ENCODE data around the gene PYGB. TPM values are rescaled to one million over a fixed set of nuclear protein-coding genes. Genes with fewer than 3 reads are reported as not detected.

PYGB gene
- total RNA-seq, 2 donors from 2014 or later = 231 to 261 TPM

GRCh38 chr20:25242231-25242630 is 5.7 kb upstream of the PYGB start:
- 89% methylated on average over 10 of the region's 10 CpGs for WGBS
- no peak for DNase-seq (ENCODE audit: low spot score)

DNA sequence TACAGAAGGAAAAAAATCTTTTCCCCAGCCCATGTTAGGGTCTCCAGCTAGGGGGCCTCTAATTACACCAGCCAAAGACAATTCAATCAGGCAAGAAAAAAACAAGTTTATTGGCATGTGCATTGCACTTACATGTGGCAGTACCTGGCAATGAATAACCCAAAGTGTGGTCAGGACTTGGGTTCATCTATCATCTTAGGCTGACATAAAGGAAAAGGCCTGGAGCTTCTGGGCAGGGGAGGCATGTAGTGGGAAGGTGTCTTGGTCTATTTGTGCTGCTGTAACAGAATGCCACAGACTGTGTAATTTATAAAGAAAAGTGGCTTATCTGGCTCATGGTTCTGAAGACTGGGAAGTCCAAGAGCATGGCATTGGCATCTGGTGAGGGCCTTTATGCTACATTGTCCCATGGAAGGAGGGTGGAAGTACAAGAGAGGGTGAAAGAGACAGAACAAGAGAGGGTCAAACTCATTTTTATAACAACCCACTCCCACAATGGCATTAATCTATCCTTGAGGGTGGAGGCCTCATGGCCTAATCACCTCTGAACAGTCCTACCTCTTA is 4.4 kb upstream of the PYGB start:
- no peak for TF ChIP-seq POLR2AphosphoS5 (IDR thresholded peaks at IDR 0.05)
- TF ChIP-seq, protein P1, sequence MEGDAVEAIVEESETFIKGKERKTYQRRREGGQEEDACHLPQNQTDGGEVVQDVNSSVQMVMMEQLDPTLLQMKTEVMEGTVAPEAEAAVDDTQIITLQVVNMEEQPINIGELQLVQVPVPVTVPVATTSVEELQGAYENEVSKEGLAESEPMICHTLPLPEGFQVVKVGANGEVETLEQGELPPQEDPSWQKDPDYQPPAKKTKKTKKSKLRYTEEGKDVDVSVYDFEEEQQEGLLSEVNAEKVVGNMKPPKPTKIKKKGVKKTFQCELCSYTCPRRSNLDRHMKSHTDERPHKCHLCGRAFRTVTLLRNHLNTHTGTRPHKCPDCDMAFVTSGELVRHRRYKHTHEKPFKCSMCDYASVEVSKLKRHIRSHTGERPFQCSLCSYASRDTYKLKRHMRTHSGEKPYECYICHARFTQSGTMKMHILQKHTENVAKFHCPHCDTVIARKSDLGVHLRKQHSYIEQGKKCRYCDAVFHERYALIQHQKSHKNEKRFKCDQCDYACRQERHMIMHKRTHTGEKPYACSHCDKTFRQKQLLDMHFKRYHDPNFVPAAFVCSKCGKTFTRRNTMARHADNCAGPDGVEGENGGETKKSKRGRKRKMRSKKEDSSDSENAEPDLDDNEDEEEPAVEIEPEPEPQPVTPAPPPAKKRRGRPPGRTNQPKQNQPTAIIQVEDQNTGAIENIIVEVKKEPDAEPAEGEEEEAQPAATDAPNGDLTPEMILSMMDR (IDR thresholded peaks at IDR 0.05) = no peak
- no peak for TF ChIP-seq POLR2A (IDR thresholded peaks at IDR 0.05)
- Histone ChIP-seq H3K4me3 (no peak overlapping the region), H3K9me3 (no peaks in the 10 kb centered on the region), H3K27ac (no peak overlapping the region), H3K4me1 (replicated peaks) (peaks cover 6% of the 10 kb centered on the region), H3K27me3 (replicated peaks; ENCODE audit: insufficient read depth) (no peaks in the 10 kb centered on the region), H3K36me3 (no peaks in the 10 kb centered on the region)
- intact Hi-C loops (cut with DNase I) = no loop called here
- DNase-seq (ENCODE audit: low spot score) = no peak

More at GRCh38 chr20:25242231-25242630, 5.7 kb upstream of the PYGB start:
- no peaks in the 10 kb centered on the region for H3K36me3 ChIP-seq
- H3K27me3 ChIP-seq (replicated peaks; ENCODE audit: insufficient read depth) = no peaks in the 10 kb centered on the region
- TF ChIP-seq POLR2A (IDR thresholded peaks at IDR 0.05) = no peak
- TF ChIP-seq, protein P1 (IDR thresholded peaks at IDR 0.05) = no peak
- TF ChIP-seq POLR2AphosphoS5 (IDR thresholded peaks at IDR 0.05) = no peak
- peaks cover 6% of the 10 kb centered on the region for H3K4me1 ChIP-seq (replicated peaks)
- no peaks in the 10 kb centered on the region for H3K9me3 ChIP-seq
- intact Hi-C loops (cut with DNase I) = no loop called here
- H3K27ac ChIP-seq = no peak overlapping the region
- H3K4me3 ChIP-seq = no peak overlapping the region

DNA sequence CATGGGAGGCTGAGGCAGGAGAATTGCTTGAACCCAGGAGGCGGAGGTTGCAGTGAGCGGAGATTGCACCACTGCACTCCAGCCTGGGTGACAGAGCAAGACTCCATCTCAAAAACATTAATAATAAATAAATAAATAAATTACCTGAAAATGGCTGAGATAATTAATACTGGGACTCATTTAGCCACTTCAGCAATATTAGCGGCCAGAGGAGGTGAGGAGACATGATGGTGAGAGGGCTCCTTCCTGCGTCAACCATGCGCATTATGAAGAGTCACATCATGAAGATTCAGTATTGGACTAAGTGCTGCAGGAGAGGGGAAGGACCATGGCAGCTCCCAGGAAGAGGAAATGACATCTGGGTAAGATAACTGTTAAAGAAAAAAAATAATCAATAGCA is 2.9 kb upstream of the PYGB start:
- Histone ChIP-seq H3K27me3 (replicated peaks; ENCODE audit: insufficient read depth) (no peaks in the 10 kb centered on the region), H3K27ac (no peak overlapping the region), H3K4me1 (replicated peaks) (peaks cover 6% of the 10 kb centered on the region), H3K36me3 (no peaks in the 10 kb centered on the region), H3K9me3 (no peaks in the 10 kb centered on the region), H3K4me3 (no peak overlapping the region)
- TF ChIP-seq POLR2A (IDR thresholded peaks at IDR 0.05) = no peak
- no peak for TF ChIP-seq POLR2AphosphoS5 (IDR thresholded peaks at IDR 0.05)
- TF ChIP-seq, protein P1 (IDR thresholded peaks at IDR 0.05) = no peak
- no peak for DNase-seq (ENCODE audit: low spot score)
- WGBS = 96% methylated on average over 5 of the region's 5 CpGs
- intact Hi-C loops (cut with DNase I) = loop anchor here (5.0 kb wide), 1 partner anchor 253 kb away; the partner anchor contains the start of gene APMAP

GRCh38 chr20:25245461-25245860 is 2.4 kb upstream of the PYGB start:
- Histone ChIP-seq H3K27ac (no peak overlapping the region), H3K4me3 (no peak overlapping the region), H3K4me1 (replicated peaks) (peaks cover 6% of the 10 kb centered on the region), H3K9me3 (no peaks in the 10 kb centered on the region), H3K36me3 (no peaks in the 10 kb centered on the region), H3K27me3 (replicated peaks; ENCODE audit: insufficient read depth) (no peaks in the 10 kb centered on the region)
- no peak for DNase-seq (ENCODE audit: low spot score)
- TF ChIP-seq POLR2AphosphoS5 (IDR thresholded peaks at IDR 0.05) = no peak
- TF ChIP-seq POLR2A (IDR thresholded peaks at IDR 0.05) = no peak
- TF ChIP-seq, protein P1 (IDR thresholded peaks at IDR 0.05) = no peak
- WGBS = 100% methylated on average over 1 of the region's 1 CpG
- intact Hi-C loops (cut with DNase I) = loop anchor here (5.0 kb wide), 1 partner anchor 253 kb away; the partner anchor contains the start of gene APMAP

Data from prostate gland (tissue), 2 donors.